Measurements from ENCODE around the gene GSX2.

GSX2 gene

DNA sequence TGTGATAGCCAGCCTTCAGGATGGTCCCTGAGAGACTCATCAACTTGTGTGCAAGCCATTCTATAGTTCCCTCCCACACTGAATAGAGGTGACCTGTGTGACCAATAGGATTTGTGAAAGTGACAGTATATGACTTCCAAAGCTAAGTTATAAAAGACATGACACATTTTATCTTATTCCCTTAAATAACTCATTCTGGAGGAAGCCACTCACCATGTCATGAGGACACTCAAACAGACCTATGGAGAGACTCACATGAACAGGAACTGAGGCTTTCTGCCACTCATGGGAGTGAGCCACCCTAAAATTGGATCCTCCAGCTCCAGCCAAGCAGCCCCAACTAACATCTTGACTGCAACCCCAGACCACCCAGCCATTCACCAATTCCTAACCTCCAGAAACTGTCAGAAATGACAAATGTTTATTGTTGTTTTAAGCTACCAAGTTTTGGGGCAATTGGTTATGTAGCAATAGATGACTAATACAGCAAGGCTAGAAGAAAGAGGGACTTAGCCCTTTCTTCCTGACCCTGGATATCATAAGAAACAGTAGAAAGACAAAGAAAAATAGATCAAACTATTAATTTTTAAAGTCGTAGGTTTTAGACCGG is 26.6 kb upstream of the GSX2 start:
- H3K4me1 ChIP-seq (ENCODE audit: insufficient read depth, poor library complexity, severe bottlenecking): peaks cover 28% of the 10 kb centered on the region
- TF ChIP-seq, protein P1, sequence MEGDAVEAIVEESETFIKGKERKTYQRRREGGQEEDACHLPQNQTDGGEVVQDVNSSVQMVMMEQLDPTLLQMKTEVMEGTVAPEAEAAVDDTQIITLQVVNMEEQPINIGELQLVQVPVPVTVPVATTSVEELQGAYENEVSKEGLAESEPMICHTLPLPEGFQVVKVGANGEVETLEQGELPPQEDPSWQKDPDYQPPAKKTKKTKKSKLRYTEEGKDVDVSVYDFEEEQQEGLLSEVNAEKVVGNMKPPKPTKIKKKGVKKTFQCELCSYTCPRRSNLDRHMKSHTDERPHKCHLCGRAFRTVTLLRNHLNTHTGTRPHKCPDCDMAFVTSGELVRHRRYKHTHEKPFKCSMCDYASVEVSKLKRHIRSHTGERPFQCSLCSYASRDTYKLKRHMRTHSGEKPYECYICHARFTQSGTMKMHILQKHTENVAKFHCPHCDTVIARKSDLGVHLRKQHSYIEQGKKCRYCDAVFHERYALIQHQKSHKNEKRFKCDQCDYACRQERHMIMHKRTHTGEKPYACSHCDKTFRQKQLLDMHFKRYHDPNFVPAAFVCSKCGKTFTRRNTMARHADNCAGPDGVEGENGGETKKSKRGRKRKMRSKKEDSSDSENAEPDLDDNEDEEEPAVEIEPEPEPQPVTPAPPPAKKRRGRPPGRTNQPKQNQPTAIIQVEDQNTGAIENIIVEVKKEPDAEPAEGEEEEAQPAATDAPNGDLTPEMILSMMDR (IDR thresholded peaks at IDR 0.05; ENCODE audit: poor library complexity, severe bottlenecking): no peak
- H3K27ac ChIP-seq (ENCODE audit: poor library complexity, severe bottlenecking): peak overlapping the region; percentile 12
- no peaks in the 10 kb centered on the region for H3K27me3 ChIP-seq (ENCODE audit: insufficient read depth, poor library complexity, severe bottlenecking)
- DNase-seq (ENCODE audit: low spot score): no peak
- no peak overlapping the region for H3K4me3 ChIP-seq (ENCODE audit: severe bottlenecking)
- H3K9me3 ChIP-seq (ENCODE audit: severe bottlenecking): no peaks in the 10 kb centered on the region
- H3K36me3 ChIP-seq (ENCODE audit: low read depth): no peaks in the 10 kb centered on the region
- peak; percentile 35; the same call in 1 of the 3 replicates for ATAC-seq (ENCODE audit: low read depth)

DNA sequence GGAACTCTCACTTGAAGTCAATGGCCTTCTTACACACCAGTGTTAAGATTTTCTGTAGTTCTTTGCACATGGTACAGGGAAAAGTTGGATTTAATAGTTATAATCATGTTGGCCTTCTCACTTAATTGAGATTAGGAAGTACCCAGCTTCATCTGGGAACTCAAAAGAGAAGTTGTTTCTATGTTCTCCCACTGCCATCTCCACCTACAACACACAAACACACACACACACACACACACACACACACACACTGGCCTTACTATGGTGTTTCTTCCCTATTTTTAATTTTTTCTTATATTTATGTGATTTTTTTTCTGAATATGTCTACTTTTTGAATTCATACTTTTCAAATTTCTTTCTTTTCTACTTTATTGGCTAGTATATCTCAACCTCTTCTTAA is 25.6 kb upstream of the GSX2 start:
- Histone ChIP-seq H3K27me3 (ENCODE audit: insufficient read depth, poor library complexity, severe bottlenecking) (no peaks in the 10 kb centered on the region), H3K4me1 (ENCODE audit: insufficient read depth, poor library complexity, severe bottlenecking) (peaks cover 28% of the 10 kb centered on the region), H3K27ac (ENCODE audit: poor library complexity, severe bottlenecking) (peak overlapping the region; percentile 12), H3K36me3 (ENCODE audit: low read depth) (no peaks in the 10 kb centered on the region), H3K9me3 (ENCODE audit: severe bottlenecking) (no peaks in the 10 kb centered on the region), H3K4me3 (ENCODE audit: severe bottlenecking) (no peak overlapping the region)
- ATAC-seq (ENCODE audit: low read depth): no peak
- DNase-seq (ENCODE audit: low spot score): no peak
- TF ChIP-seq, protein P1 (IDR thresholded peaks at IDR 0.05; ENCODE audit: poor library complexity, severe bottlenecking): no peak

DNA sequence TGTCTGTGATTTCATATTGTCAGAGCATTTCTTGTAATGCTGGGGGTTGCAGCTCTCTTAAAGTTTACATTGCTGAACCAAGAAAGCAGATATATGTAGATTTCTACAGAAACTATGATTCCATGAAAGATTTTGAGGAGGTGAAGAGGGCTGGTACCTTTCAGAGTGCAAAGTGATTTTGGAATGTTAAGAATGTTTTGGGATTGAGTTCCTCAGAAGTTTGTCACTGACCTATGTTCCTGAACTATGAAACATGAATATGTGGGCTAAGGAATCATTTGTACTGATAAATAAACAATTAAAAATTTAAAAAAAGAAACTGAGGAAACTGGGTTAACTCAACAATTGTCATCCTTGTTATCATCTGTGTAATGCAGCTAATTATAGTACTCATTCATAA is 23.3 kb upstream of the GSX2 start:
- H3K36me3 ChIP-seq (ENCODE audit: low read depth): no peaks in the 10 kb centered on the region
- DNase-seq (ENCODE audit: low spot score) (no peak), ATAC-seq (ENCODE audit: low read depth) (peak; percentile 53; the same call in 2 of the 3 replicates)
- H3K27me3 ChIP-seq (ENCODE audit: insufficient read depth, poor library complexity, severe bottlenecking): no peaks in the 10 kb centered on the region
- TF ChIP-seq, protein P1 (IDR thresholded peaks at IDR 0.05; ENCODE audit: poor library complexity, severe bottlenecking): no peak
- peaks cover 33% of the 10 kb centered on the region for H3K4me1 ChIP-seq (ENCODE audit: insufficient read depth, poor library complexity, severe bottlenecking)
- H3K27ac ChIP-seq (ENCODE audit: poor library complexity, severe bottlenecking): peak overlapping the region; percentile 72
- H3K9me3 ChIP-seq (ENCODE audit: severe bottlenecking): no peaks in the 10 kb centered on the region
- H3K4me3 ChIP-seq (ENCODE audit: severe bottlenecking): no peak overlapping the region

DNA sequence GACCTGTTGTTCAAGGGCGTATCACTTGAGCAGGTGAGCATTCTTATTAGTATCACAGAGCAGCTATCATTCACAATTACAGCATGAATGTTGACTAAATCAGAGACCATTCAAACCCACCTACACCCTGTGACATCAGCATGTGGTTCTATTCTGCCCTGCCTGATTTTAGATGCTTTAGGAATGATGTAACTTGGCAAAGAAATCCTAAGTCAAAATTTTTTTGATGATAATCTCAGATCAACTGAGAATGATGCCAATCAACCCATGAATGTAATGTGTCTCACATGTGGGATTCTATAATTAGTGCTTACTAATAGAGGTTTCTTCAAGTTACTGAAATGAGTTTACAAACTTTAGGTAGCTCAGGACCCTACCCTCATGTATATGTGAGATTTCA is 22.2 kb upstream of the GSX2 start:
- no peaks in the 10 kb centered on the region for H3K9me3 ChIP-seq (ENCODE audit: severe bottlenecking)
- TF ChIP-seq, protein P1 (IDR thresholded peaks at IDR 0.05; ENCODE audit: poor library complexity, severe bottlenecking): no peak
- H3K27ac ChIP-seq (ENCODE audit: poor library complexity, severe bottlenecking): peak overlapping the region; percentile 72
- H3K4me3 ChIP-seq (ENCODE audit: severe bottlenecking): no peak overlapping the region
- DNase-seq (ENCODE audit: low spot score) (no peak), ATAC-seq (ENCODE audit: low read depth) (peak; percentile 54)
- no peaks in the 10 kb centered on the region for H3K27me3 ChIP-seq (ENCODE audit: insufficient read depth, poor library complexity, severe bottlenecking)
- no peaks in the 10 kb centered on the region for H3K36me3 ChIP-seq (ENCODE audit: low read depth)
- peaks cover 42% of the 10 kb centered on the region for H3K4me1 ChIP-seq (ENCODE audit: insufficient read depth, poor library complexity, severe bottlenecking)

DNA sequence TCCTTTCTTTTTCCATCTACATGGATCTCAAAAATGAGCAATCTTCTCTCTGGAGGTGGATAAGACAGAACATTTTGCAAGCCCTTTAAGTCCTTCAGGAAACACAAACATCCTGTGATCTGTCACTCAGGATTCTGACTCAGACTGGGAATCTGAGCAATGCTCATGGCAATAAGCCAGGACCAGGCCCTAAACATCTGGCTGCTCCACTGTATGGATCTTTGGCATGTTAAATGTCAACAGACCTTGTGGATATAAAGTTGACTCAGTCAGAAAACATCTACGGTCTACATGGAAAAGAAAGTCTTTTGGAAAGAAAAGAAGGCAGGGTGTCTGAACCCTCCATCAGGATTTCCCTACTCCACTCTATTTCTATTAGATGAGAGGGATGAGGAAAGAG is 17.8 kb upstream of the GSX2 start:
- Histone ChIP-seq H3K4me3 (ENCODE audit: severe bottlenecking) (no peak overlapping the region), H3K27me3 (ENCODE audit: insufficient read depth, poor library complexity, severe bottlenecking) (no peaks in the 10 kb centered on the region), H3K9me3 (ENCODE audit: severe bottlenecking) (no peaks in the 10 kb centered on the region), H3K36me3 (ENCODE audit: low read depth) (no peaks in the 10 kb centered on the region), H3K27ac (ENCODE audit: poor library complexity, severe bottlenecking) (peak overlapping the region; percentile 89), H3K4me1 (ENCODE audit: insufficient read depth, poor library complexity, severe bottlenecking) (peaks cover 36% of the 10 kb centered on the region)
- TF ChIP-seq, protein P1 (IDR thresholded peaks at IDR 0.05; ENCODE audit: poor library complexity, severe bottlenecking): no peak
- DNase-seq (ENCODE audit: low spot score) (peak; percentile 84), ATAC-seq (ENCODE audit: low read depth) (peak; percentile 90)
